ENCODE measurements around the gene SLC38A6. TPM values are rescaled to one million over a fixed set of nuclear protein-coding genes. Genes with fewer than 3 reads are reported as not detected.
"Not testable (repeated sequence)": the region's sequence is repeated elsewhere in the genome, so short reads cannot be mapped to it uniquely, and the experiment has no call there.

SLC38A6 gene
- total and polyA plus RNA-seq, 12 donors = 12.5 to 53.9 (median 25.3) TPM

- intact Hi-C loops (cut with DNase I) = no loop called here
- 88 to 96% (median 94%) methylated on average over 2 of the region's 2 CpGs for WGBS, 4 donors
Observed at GRCh38 chr14:61064210-61064609, 83.2 kb downstream of the SLC38A6 start.

DNA sequence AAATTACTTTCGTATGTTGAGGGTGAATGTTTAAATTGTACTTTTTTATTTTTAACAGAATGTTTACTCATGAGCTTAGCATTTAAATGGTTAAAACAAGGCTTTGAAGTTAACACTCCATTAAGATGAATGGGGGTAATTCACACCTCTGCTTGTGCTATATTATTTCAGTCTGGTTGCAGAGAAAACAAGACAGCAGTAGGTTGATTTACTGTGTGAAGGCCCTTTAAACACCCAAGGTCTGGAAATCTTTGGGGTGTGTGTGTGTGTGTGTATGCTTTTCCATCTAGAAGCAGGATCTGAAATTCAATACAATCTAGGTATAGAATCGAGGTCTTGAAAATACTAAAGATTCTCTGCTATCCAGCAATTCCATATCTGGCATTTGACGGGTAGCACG is 83.8 kb downstream of the SLC38A6 start:
- Histone ChIP-seq H3K36me3 (replicated peaks in 1 of 2) (no peaks in the 10 kb centered on the region), H3K9me3 (replicated peaks in 1 of 3) (no peaks in the 10 kb centered on the region), H3K27ac (no peak overlapping the region), H3K27me3 (no peaks in the 10 kb centered on the region), H3K4me3 (no peak overlapping the region), H3K4me1 (replicated peaks in 1 of 2) (no peaks in the 10 kb centered on the region)
- DNase-seq = no peak
- TF ChIP-seq, protein P1, sequence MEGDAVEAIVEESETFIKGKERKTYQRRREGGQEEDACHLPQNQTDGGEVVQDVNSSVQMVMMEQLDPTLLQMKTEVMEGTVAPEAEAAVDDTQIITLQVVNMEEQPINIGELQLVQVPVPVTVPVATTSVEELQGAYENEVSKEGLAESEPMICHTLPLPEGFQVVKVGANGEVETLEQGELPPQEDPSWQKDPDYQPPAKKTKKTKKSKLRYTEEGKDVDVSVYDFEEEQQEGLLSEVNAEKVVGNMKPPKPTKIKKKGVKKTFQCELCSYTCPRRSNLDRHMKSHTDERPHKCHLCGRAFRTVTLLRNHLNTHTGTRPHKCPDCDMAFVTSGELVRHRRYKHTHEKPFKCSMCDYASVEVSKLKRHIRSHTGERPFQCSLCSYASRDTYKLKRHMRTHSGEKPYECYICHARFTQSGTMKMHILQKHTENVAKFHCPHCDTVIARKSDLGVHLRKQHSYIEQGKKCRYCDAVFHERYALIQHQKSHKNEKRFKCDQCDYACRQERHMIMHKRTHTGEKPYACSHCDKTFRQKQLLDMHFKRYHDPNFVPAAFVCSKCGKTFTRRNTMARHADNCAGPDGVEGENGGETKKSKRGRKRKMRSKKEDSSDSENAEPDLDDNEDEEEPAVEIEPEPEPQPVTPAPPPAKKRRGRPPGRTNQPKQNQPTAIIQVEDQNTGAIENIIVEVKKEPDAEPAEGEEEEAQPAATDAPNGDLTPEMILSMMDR (IDR thresholded peaks at IDR 0.05) = no peak
- 91 to 94% (median 94%) methylated on average over 4 of the region's 4 CpGs for WGBS, 4 donors
- intact Hi-C loops (cut with DNase I) = no loop called here

More at GRCh38 chr14:61064210-61064609, 83.2 kb downstream of the SLC38A6 start:
- no peaks in the 10 kb centered on the region for H3K9me3 ChIP-seq (replicated peaks in 1 of 3)
- no peaks in the 10 kb centered on the region for H3K36me3 ChIP-seq (replicated peaks in 1 of 2)
- H3K4me1 ChIP-seq (replicated peaks in 1 of 2) = no peaks in the 10 kb centered on the region
- no peak overlapping the region for H3K27ac ChIP-seq
- H3K4me3 ChIP-seq = no peak overlapping the region
- DNase-seq = no peak
- no peaks in the 10 kb centered on the region for H3K27me3 ChIP-seq
- TF ChIP-seq POLR2A (IDR thresholded peaks at IDR 0.05) = no peak
- TF ChIP-seq, protein P1 (IDR thresholded peaks at IDR 0.05) = no peak

- H3K27me3 ChIP-seq = no peaks in the 10 kb centered on the region
Observed at GRCh38 chr14:61065656-61066055, 84.6 kb downstream of the SLC38A6 start.

GRCh38 chr14:61072442-61072841 is 91.4 kb downstream of the SLC38A6 start:
- H3K36me3 ChIP-seq (replicated peaks in 1 of 2); DNase-seq; H3K4me1 ChIP-seq (replicated peaks in 1 of 2); H3K4me3 ChIP-seq; H3K27ac ChIP-seq; H3K27me3 ChIP-seq; intact Hi-C loops (cut with DNase I); H3K9me3 ChIP-seq (replicated peaks in 1 of 3): not testable (repeated sequence)

More at GRCh38 chr14:61065656-61066055, 84.6 kb downstream of the SLC38A6 start:
- Histone ChIP-seq H3K27ac (no peak overlapping the region), H3K4me1 (replicated peaks in 1 of 2) (no peaks in the 10 kb centered on the region), H3K4me3 (no peak overlapping the region), H3K9me3 (replicated peaks in 1 of 3) (no peaks in the 10 kb centered on the region), H3K36me3 (replicated peaks in 1 of 2) (no peaks in the 10 kb centered on the region)
- DNase-seq = no peak
- TF ChIP-seq, protein P1 (IDR thresholded peaks at IDR 0.05) = no peak
- no peak for TF ChIP-seq POLR2A (IDR thresholded peaks at IDR 0.05)
- intact Hi-C loops (cut with DNase I) = no loop called here

- WGBS, 4 donors = 88 to 98% (median 91%) methylated on average over 3 of the region's 3 CpGs
- no peaks in the 10 kb centered on the region for H3K4me1 ChIP-seq (replicated peaks in 1 of 2)
- no peaks in the 10 kb centered on the region for H3K27me3 ChIP-seq
- H3K27ac ChIP-seq = no peak overlapping the region
- TF ChIP-seq, protein P1 (IDR thresholded peaks at IDR 0.05) = no peak
- TF ChIP-seq POLR2A (IDR thresholded peaks at IDR 0.05) = no peak
- no peaks in the 10 kb centered on the region for H3K36me3 ChIP-seq (replicated peaks in 1 of 2)
- H3K9me3 ChIP-seq (replicated peaks in 1 of 3) = no peaks in the 10 kb centered on the region
- H3K4me3 ChIP-seq = no peak overlapping the region
- no peak for DNase-seq
- intact Hi-C loops (cut with DNase I) = no loop called here
Observed at GRCh38 chr14:61074852-61075251, 93.8 kb downstream of the SLC38A6 start.
